HepG2 (cell line): ENCODE data around the gene TEX14. TPM values are rescaled to one million over a fixed set of nuclear protein-coding genes. Genes with fewer than 3 reads are reported as not detected.

Experiments
- AGO2 ChIP-seq: fragments of 200-400 bp; formaldehyde crosslinking; optimal IDR thresholded peaks from 2 replicates; pipeline ENCODE3; 2017; ENCODE audit warnings: mild to moderate bottlenecking, low read depth, low read length, moderate library complexity
- ARNT2 ChIP-seq: sonication (generic); formaldehyde crosslinking; IDR thresholded peaks from 2 replicates; pipeline ENCODE4 v1.8.0; 2022; ENCODE audit warnings: mild to moderate bottlenecking, low read depth, missing genetic modification reagents, moderate library complexity
- ARNTL ChIP-seq: sonication (generic); formaldehyde crosslinking; IDR thresholded peaks from 2 replicates; pipeline ENCODE4 v1.4.0; 2020; ENCODE audit warnings: mild to moderate bottlenecking, missing genetic modification reagents
- CAMTA2 ChIP-seq: sonication (generic); formaldehyde crosslinking; IDR thresholded peaks from 2 replicates; pipeline ENCODE4 v1.4.0; 2020; ENCODE audit warnings: mild to moderate bottlenecking, missing genetic modification reagents, borderline replicate concordance
- ESRRA ChIP-seq: sonication (generic); formaldehyde crosslinking; IDR thresholded peaks from 2 replicates; pipeline ENCODE4 v1.5.1; 2020; ENCODE audit warnings: mild to moderate bottlenecking, low read depth, missing genetic modification reagents
- HMG20A ChIP-seq: IDR thresholded peaks from 2 replicates; pipeline ENCODE4 v1.6.1; 2016; ENCODE audit warnings: borderline replicate concordance
- HNRNPLL ChIP-seq: fragments of 200-400 bp; formaldehyde crosslinking; IDR thresholded peaks from 2 replicates; pipeline ENCODE4 v1.6.1; 2017; ENCODE audit warnings: mild to moderate bottlenecking, low read depth, low read length; ENCODE audit not compliant: poor library complexity, severe bottlenecking
- KAT8 ChIP-seq: IDR thresholded peaks from 2 replicates; pipeline ENCODE4 v1.6.1; 2016; ENCODE audit warnings: missing genetic modification reagents, missing compliant biosample characterization
- PREB ChIP-seq: sonication (generic); formaldehyde crosslinking; IDR thresholded peaks from 2 replicates; pipeline ENCODE4 v1.4.0; 2020; ENCODE audit warnings: missing genetic modification reagents
- RAD21 ChIP-seq: fragments of 450-650 bp; formaldehyde crosslinking; IDR thresholded peaks from 2 replicates; pipeline ENCODE4 v1.5.0; 2020; ENCODE audit warnings: mild to moderate bottlenecking
- RARG ChIP-seq: sonication (generic); formaldehyde crosslinking; IDR thresholded peaks from 2 replicates; pipeline ENCODE4 v1.4.0; 2020; ENCODE audit warnings: low read depth, mild to moderate bottlenecking, missing genetic modification reagents
- RBM39 ChIP-seq: fragments of 200-400 bp; formaldehyde crosslinking; IDR thresholded peaks from one replicate; pipeline ENCODE4 v1.6.1; 2018; ENCODE audit warnings: antibody characterized with exemption, mild to moderate bottlenecking, low read depth, low read length; ENCODE audit not compliant: poor library complexity, severe bottlenecking
- RFX1 ChIP-seq: fragments of 450-650 bp; IDR thresholded peaks from 2 replicates; pipeline ENCODE4 v1.6.1; 2017
- RXRB ChIP-seq: IDR thresholded peaks from 2 replicates; pipeline ENCODE4 v1.6.1; 2016; ENCODE audit warnings: borderline replicate concordance, missing genetic modification reagents, missing compliant biosample characterization
- SAP130 ChIP-seq: IDR thresholded peaks from 2 replicates; pipeline ENCODE4 v1.6.1; 2016; ENCODE audit warnings: low read depth
- TCF7 ChIP-seq: sonication (generic); IDR thresholded peaks from 2 replicates; pipeline ENCODE4 v1.6.1; 2016; ENCODE audit warnings: antibody characterized with exemption, low read depth
- TOE1 ChIP-seq: sonication (generic); formaldehyde crosslinking; IDR thresholded peaks from 2 replicates; pipeline ENCODE4 v1.4.0; 2020; ENCODE audit warnings: mild to moderate bottlenecking, missing genetic modification reagents
- YEATS4 ChIP-seq: sonication (generic); formaldehyde crosslinking; IDR thresholded peaks from 2 replicates; pipeline ENCODE4 v1.4.0; 2020; ENCODE audit warnings: missing genetic modification reagents, borderline replicate concordance
- ZBTB44 ChIP-seq: sonication (generic); formaldehyde crosslinking; IDR thresholded peaks from 2 replicates; pipeline ENCODE4 v1.4.0; 2020; ENCODE audit warnings: missing genetic modification reagents
- ZFP62 ChIP-seq: sonication (generic); formaldehyde crosslinking; IDR thresholded peaks from 2 replicates; pipeline ENCODE4 v1.4.0; 2020; ENCODE audit warnings: missing genetic modification reagents
- ZNF17 ChIP-seq: sonication (generic); formaldehyde crosslinking; IDR thresholded peaks from 2 replicates; pipeline ENCODE4 v1.5.0; 2020; ENCODE audit warnings: mild to moderate bottlenecking, missing genetic modification reagents
- polyA plus RNA-seq, 8 experiments: library from polyadenylated mRNA; depleted of rRNA in 3 of 8; stranded (reverse) in 7 of 8; unstranded in 1 of 8; fragments of >200 nt; fragmentation: Illumina TruSeq in 4 of 8; extraction: Trizol in 4 of 8; gene quantifications; 2 replicates each; pipeline versions ENCODE4 v1.2.1 to v1.2.3, GENCODE V29; 2011 to 2016; ENCODE audit warnings: low read depth in 4 of 8, missing spikeins in 1 of 8, mixed read lengths in 1 of 8; ENCODE audit not compliant: insufficient read depth in 1 of 8
- total RNA-seq, 5 experiments: library from RNA; depleted of rRNA; stranded (reverse); fragments of >200 nt; fragmentation: Illumina TruSeq; extraction: Trizol; gene quantifications; 2 replicates each; pipeline ENCODE4 v1.2.3, GENCODE V29; 2016; ENCODE audit warnings: low read depth in 1 of 5
- TF ChIP-seq, protein P1 (sequence below): IDR thresholded peaks from 2 replicates; pipeline ENCODE4 v1.6.1; 2018; ENCODE audit warnings: missing genetic modification reagents, mild to moderate bottlenecking, missing compliant biosample characterization
- TF ChIP-seq, protein P2 (sequence below): sonication (generic); formaldehyde crosslinking; IDR thresholded peaks from 2 replicates; pipeline ENCODE4 v1.4.0; 2020; ENCODE audit warnings: missing genetic modification reagents

TEX14 gene
- total and polyA plus RNA-seq, 2 of the 13 experiments (the other 11 are each of a cell fraction or from before 2014, with no cell fraction given), result 0.04 to 0.07 TPM

DNA sequence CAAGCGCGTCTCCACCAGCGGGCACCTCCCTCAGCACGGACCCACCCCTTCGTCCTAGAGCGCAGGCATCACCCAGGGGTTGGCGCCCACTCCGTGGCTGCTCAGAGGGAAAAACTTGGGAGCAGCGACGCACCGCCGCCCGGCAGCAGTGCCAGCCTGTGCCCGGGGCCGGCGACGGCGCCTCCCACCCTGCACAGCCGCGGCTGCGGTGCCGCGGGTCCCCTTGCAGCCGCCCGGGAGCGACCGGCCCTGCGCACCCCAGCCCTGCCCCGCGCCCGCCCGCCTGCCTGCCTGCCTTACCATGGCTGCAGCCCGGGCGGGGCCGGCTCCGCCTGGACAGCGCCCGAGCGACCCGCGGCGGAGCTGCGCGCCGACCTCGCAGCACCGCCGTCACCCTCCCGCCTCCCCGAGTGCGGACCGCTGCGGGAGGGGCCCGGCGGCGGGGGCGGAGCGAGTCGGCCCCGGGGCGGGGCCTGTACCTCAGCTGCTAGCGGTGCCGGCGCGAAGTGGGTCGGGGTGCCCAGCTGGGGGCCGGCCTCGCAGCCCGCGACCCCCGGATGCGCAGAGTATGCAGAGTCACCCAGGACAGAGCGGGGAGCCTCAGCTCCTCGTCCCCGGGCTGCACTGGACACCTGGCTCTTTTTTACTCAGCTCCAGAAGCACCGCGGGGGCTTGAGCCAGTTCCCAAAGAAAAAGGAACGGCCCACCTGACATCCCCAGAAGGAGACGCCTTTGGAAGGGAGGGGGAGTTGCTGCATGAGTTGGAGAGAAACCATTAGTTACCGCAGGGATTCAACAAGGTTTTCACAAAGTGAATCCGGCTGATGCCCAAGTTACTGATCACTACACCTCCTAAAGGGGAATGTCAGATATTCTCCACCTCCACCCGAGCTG lies 159.9 kb downstream of the TEX14 start (continued):
- TF ChIP-seq, protein P1, sequence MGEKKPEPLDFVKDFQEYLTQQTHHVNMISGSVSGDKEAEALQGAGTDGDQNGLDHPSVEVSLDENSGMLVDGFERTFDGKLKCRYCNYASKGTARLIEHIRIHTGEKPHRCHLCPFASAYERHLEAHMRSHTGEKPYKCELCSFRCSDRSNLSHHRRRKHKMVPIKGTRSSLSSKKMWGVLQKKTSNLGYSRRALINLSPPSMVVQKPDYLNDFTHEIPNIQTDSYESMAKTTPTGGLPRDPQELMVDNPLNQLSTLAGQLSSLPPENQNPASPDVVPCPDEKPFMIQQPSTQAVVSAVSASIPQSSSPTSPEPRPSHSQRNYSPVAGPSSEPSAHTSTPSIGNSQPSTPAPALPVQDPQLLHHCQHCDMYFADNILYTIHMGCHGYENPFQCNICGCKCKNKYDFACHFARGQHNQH (CRISPR knock-in tag), result no peak
- no peak; the same call in 1 of the 2 replicates for TF ChIP-seq RAD21 (CRISPR knock-in tag)
- no peak for TF ChIP-seq AGO2
- peak; percentile 50 for TF ChIP-seq HNRNPLL
- no peak for TF ChIP-seq ZBTB44 (CRISPR knock-in tag)
- no peak for TF ChIP-seq ZNF17 (CRISPR knock-in tag)
- 0 out of 2 replicates have a peak, but pooled peaks have one; percentile 24 for TF ChIP-seq YEATS4 (CRISPR knock-in tag)
- TF ChIP-seq, protein P2, sequence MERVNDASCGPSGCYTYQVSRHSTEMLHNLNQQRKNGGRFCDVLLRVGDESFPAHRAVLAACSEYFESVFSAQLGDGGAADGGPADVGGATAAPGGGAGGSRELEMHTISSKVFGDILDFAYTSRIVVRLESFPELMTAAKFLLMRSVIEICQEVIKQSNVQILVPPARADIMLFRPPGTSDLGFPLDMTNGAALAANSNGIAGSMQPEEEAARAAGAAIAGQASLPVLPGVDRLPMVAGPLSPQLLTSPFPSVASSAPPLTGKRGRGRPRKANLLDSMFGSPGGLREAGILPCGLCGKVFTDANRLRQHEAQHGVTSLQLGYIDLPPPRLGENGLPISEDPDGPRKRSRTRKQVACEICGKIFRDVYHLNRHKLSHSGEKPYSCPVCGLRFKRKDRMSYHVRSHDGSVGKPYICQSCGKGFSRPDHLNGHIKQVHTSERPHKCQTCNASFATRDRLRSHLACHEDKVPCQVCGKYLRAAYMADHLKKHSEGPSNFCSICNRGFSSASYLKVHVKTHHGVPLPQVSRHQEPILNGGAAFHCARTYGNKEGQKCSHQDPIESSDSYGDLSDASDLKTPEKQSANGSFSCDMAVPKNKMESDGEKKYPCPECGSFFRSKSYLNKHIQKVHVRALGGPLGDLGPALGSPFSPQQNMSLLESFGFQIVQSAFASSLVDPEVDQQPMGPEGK, result peak; percentile 82
- TF ChIP-seq TCF7, result no peak
- TF ChIP-seq ZFP62, result no peak
- TF ChIP-seq RBM39, result no peak
- TF ChIP-seq SAP130, result peak; percentile 33; the same call in 1 of the 2 replicates
- TF ChIP-seq CAMTA2 (CRISPR knock-in tag), result no peak
- no peak for TF ChIP-seq HMG20A (CRISPR knock-in tag)
- TF ChIP-seq ARNTL, result no peak
- TF ChIP-seq RFX1, result no peak
- TF ChIP-seq TOE1 (CRISPR knock-in tag), result no peak
- no peak for TF ChIP-seq KAT8
- TF ChIP-seq ARNT2, result no peak
- no peak for TF ChIP-seq ESRRA (CRISPR knock-in tag)
- no peak for TF ChIP-seq PREB (CRISPR knock-in tag)
- TF ChIP-seq RXRB (CRISPR knock-in tag), result no peak
- no peak for TF ChIP-seq RARG (CRISPR knock-in tag)
